Measurements from ENCODE around the gene KIF3C.
"Not testable (repeated sequence)": the region's sequence is repeated elsewhere in the genome, so short reads cannot be mapped to it uniquely, and the experiment has no call there.

Gene KIF3C

GRCh38 chr2:25982273-25982967 is at the start of gene KIF3C:
TSS of gene KIF3C (minus strand) at chr2:25982497. CDS start at chr2:25981917, 580 bp downstream.
- DNase-seq (ENCODE audit: low read depth): peak; percentile 62

- not testable (repeated sequence) for DNase-seq (ENCODE audit: low read depth)
Measured at GRCh38 chr2:26028083-26028482, 45.8 kb upstream of the KIF3C start.

GRCh38 chr2:26025509-26025908 is 43.2 kb upstream of the KIF3C start:
- DNase-seq (ENCODE audit: low read depth): no peak

- no peak for DNase-seq (ENCODE audit: low read depth)
Measured at GRCh38 chr2:26024260-26024659, 42.0 kb upstream of the KIF3C start.

- DNase-seq (ENCODE audit: low read depth): no peak
Measured at GRCh38 chr2:26020231-26020640, 37.9 kb upstream of the KIF3C start.

GRCh38 chr2:26018184-26019055 is 36.1 kb upstream of the KIF3C start:
- no peak for DNase-seq (ENCODE audit: low read depth)

- no peak for DNase-seq (ENCODE audit: low read depth)
Measured at GRCh38 chr2:26017464-26018183, 35.3 kb upstream of the KIF3C start.

- DNase-seq (ENCODE audit: low read depth): not testable (repeated sequence)
Measured at GRCh38 chr2:26016706-26017045, 34.4 kb upstream of the KIF3C start.

GRCh38 chr2:26016012-26016705 is 33.9 kb upstream of the KIF3C start:
- DNase-seq (ENCODE audit: low read depth): no peak

GRCh38 chr2:26013668-26014067 is 31.4 kb upstream of the KIF3C start:
- no peak for DNase-seq (ENCODE audit: low read depth)

GRCh38 chr2:26011990-26012856 is 29.9 kb upstream of the KIF3C start:
- DNase-seq (ENCODE audit: low read depth): no peak

- DNase-seq (ENCODE audit: low read depth): no peak
Measured at GRCh38 chr2:26011609-26011989, 29.3 kb upstream of the KIF3C start.

- no peak for DNase-seq (ENCODE audit: low read depth)
Measured at GRCh38 chr2:26010943-26011342, 28.6 kb upstream of the KIF3C start.

- DNase-seq (ENCODE audit: low read depth): no peak
Measured at GRCh38 chr2:26009567-26009963, 27.3 kb upstream of the KIF3C start.

- no peak for DNase-seq (ENCODE audit: low read depth)
Measured at GRCh38 chr2:26008851-26009566, 26.7 kb upstream of the KIF3C start.

- no peak for DNase-seq (ENCODE audit: low read depth)
Measured at GRCh38 chr2:26008095-26008494, 25.8 kb upstream of the KIF3C start.

- DNase-seq (ENCODE audit: low read depth): no peak
Measured at GRCh38 chr2:26002632-26003310, 20.5 kb upstream of the KIF3C start.

GRCh38 chr2:26001743-26002351 is 19.6 kb upstream of the KIF3C start:
- DNase-seq (ENCODE audit: low read depth): no peak

- DNase-seq (ENCODE audit: low read depth): no peak
Measured at GRCh38 chr2:26000561-26001082, 18.3 kb upstream of the KIF3C start.

All from activated T-helper 9 cell treated with anti-CD3 and anti-CD28 coated beads, Interleukin-2, amount 50 U/mL, for 16 hours (primary cell).